ENCODE data around the gene CFAP410. TPM values are rescaled to one million over a fixed set of nuclear protein-coding genes. Genes with fewer than 3 reads are reported as not detected.

Gene CFAP410
- total RNA-seq, 2 donors from 2014 or later: 48.8 to 51.3 TPM

DNA sequence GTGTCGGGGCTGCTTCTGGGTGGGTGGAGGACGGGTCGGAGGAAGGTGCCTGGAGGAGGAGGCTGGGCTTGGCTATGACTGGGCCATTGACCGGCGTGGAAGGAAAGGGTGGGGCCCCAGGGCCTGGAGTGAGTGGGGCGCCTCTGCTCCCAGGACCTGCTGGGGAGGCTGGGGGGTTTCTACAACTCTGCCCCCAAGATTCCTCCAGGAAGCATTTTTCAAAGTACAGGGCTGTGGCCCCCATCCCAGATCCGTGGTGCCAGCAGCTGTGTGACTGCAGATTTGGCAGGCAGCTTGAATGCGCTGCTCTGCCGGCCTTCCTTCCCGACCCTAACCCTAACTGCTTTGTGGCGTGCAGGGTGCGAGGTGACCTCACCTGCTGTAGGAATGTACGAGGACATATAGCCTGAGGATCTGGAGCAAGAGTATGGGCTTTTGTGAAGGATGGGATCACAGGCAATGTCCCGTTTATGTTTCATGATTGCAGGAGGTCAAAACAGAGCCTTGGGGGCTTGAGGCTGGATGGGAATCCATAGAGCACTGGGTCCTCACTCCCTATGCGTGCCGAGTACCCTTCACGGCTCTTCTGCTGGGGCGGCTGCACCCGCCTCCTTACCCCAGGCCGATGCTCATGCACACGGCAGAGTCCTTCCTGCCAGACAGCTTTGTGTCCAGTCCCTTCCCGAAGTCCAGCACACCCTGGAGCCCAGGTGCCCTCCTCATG is 38.9 kb upstream of the CFAP410 start:
- no peaks in the 10 kb centered on the region for H3K9me3 ChIP-seq
- no peak for TF ChIP-seq CTCF (IDR thresholded peaks at IDR 0.05)
- no peak overlapping the region for H3K27ac ChIP-seq
- H3K4me1 ChIP-seq (ENCODE audit: control insufficient read depth in 1 of 2, low read depth in 2 of 2): no peaks in the 10 kb centered on the region
- H3K36me3 ChIP-seq: no peaks in the 10 kb centered on the region
- no peak overlapping the region for H3K4me3 ChIP-seq
- ATAC-seq (ENCODE audit: insufficient number of reproducible peaks, low FRiP score, low read depth) (no peak), DNase-seq (ENCODE audit: low spot score) (no peak)
- no peaks in the 10 kb centered on the region for H3K27me3 ChIP-seq (replicated peaks; ENCODE audit: insufficient read depth)

DNA sequence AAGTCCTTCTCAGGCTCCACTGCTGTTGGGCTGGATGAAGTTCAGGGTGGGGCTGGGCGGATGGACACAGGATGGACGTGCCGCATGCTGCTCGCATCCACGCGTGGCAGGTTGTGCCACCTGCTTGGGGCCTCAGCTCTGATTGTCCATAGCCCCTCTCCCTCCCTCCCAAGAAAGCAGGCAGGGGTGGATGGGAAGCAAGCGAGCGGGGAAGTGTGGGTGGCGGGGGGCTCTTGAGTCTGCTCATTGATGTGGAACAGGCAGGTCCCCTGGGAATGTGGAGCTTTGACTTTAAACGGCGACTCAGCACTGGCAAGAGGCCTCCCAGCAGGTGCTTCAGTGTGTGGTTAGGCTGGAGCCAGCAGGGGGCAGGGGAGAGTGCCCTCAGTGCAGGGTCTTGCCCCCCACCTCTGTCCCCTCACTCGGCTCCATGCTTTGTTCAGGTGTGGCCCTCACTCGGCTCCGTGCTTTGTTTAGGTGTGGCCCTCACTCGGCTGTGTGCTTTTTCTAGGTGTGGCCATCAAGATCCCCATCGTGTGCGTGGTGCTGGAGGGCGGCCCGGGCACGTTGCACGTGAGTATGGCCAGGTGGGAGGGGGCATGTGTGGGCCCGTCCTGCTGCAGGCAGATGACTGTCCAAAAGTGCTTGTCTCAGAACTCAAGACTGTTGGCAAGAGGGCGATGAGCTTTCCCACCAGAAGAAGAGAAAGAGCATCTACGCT is 38.2 kb upstream of the CFAP410 start:
- Histone ChIP-seq H3K27ac (no peak overlapping the region), H3K36me3 (no peaks in the 10 kb centered on the region), H3K9me3 (no peaks in the 10 kb centered on the region), H3K27me3 (replicated peaks; ENCODE audit: insufficient read depth) (no peaks in the 10 kb centered on the region), H3K4me1 (ENCODE audit: control insufficient read depth in 1 of 2, low read depth in 2 of 2) (no peaks in the 10 kb centered on the region), H3K4me3 (no peak overlapping the region)
- TF ChIP-seq CTCF (IDR thresholded peaks at IDR 0.05): no peak
- ATAC-seq (ENCODE audit: insufficient number of reproducible peaks, low FRiP score, low read depth) (no peak), DNase-seq (ENCODE audit: low spot score) (no peak)

GRCh38 chr21:44376606-44377005 is 37.4 kb upstream of the CFAP410 start:
- no peak overlapping the region for H3K27ac ChIP-seq
- no peak for TF ChIP-seq CTCF (IDR thresholded peaks at IDR 0.05)
- DNase-seq (ENCODE audit: low spot score): no peak
- H3K9me3 ChIP-seq: no peaks in the 10 kb centered on the region
- H3K27me3 ChIP-seq (replicated peaks; ENCODE audit: insufficient read depth): no peaks in the 10 kb centered on the region
- no peaks in the 10 kb centered on the region for H3K4me1 ChIP-seq (ENCODE audit: control insufficient read depth in 1 of 2, low read depth in 2 of 2)
- H3K36me3 ChIP-seq: no peaks in the 10 kb centered on the region
- no peak for ATAC-seq (ENCODE audit: insufficient number of reproducible peaks, low FRiP score, low read depth)
- H3K4me3 ChIP-seq: no peak overlapping the region

DNA sequence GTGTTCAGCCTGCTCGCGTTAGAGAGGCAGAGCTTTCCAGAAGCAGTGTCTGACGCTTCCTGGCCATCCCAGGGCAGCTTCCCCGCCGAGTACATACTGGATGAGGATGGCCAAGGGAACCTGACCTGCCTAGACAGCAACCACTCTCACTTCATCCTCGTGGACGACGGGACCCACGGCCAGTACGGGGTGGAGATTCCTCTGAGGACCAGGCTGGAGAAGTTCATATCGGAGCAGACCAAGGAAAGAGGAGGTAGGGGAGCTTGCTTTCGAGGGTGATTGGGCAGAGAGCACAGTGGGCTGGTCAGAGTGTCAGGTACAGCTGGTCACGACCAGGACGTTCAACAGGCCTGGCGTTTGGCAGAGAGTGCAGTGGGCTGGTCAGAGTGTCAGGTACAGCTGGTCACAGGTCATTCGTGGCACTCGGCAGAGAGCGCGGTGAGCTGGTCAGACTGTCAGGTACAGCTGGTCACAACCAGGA is 36.6 kb upstream of the CFAP410 start:
- ATAC-seq (ENCODE audit: insufficient number of reproducible peaks, low FRiP score, low read depth) (no peak), DNase-seq (ENCODE audit: low spot score) (no peak)
- Histone ChIP-seq H3K27ac (no peak overlapping the region), H3K27me3 (replicated peaks; ENCODE audit: insufficient read depth) (no peaks in the 10 kb centered on the region), H3K4me1 (ENCODE audit: control insufficient read depth in 1 of 2, low read depth in 2 of 2) (no peaks in the 10 kb centered on the region), H3K9me3 (no peaks in the 10 kb centered on the region), H3K36me3 (no peaks in the 10 kb centered on the region), H3K4me3 (no peak overlapping the region)
- TF ChIP-seq CTCF (IDR thresholded peaks at IDR 0.05): no peak

DNA sequence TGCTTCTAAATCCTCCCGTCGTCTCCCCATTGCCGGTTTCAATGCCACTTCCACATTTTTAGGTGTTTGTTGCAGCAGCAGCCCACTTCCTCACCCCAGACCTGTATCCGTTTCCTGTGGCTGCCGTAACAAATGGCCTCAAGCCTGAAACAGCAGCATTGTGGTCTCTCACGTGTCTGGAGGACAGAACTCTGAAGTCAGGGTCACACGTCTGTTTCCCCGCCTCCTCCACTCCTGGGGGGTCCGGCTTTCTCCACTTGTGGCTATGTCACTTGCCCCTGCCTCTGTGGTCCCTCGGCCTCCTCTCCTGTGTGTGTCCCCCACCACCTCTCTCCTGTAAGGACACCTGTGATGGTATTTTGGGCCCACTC is 36.1 kb upstream of the CFAP410 start:
- ATAC-seq (ENCODE audit: insufficient number of reproducible peaks, low FRiP score, low read depth) (no peak), DNase-seq (ENCODE audit: low spot score) (no peak)
- Histone ChIP-seq H3K4me3 (no peak overlapping the region), H3K9me3 (no peaks in the 10 kb centered on the region), H3K27me3 (replicated peaks; ENCODE audit: insufficient read depth) (no peaks in the 10 kb centered on the region), H3K4me1 (ENCODE audit: control insufficient read depth in 1 of 2, low read depth in 2 of 2) (peaks cover 0 to 1% of the 10 kb centered on the region in 2 donors), H3K36me3 (no peaks in the 10 kb centered on the region), H3K27ac (no peak overlapping the region)
- no peak for TF ChIP-seq CTCF (IDR thresholded peaks at IDR 0.05)
